IPS-18a (cell line): ENCODE measurements around the gene ATRN.

Experiments used
- H3K27ac ChIP-seq: one replicate; pipeline ENCODE4 v1.5.1; 2013; ENCODE audit warnings: low read length
- H3K27me3 ChIP-seq: one replicate; pipeline ENCODE4 v1.6.1; 2013; ENCODE audit warnings: mild to moderate bottlenecking, low read length; ENCODE audit not compliant: control insufficient read depth, insufficient read depth
- H3K36me3 ChIP-seq: one replicate; pipeline ENCODE4 v1.6.1; 2013; ENCODE audit warnings: low read depth, low read length; ENCODE audit not compliant: control insufficient read depth
- H3K4me1 ChIP-seq: one replicate; pipeline ENCODE4 v1.6.1; 2013; ENCODE audit warnings: low read depth, low read length; ENCODE audit not compliant: control insufficient read depth
- H3K4me3 ChIP-seq: one replicate; pipeline ENCODE4 v1.5.1; 2013; ENCODE audit warnings: low read length
- H3K9ac ChIP-seq: one replicate; pipeline ENCODE4 v1.6.1; 2013; ENCODE audit warnings: mild to moderate bottlenecking, low read length, moderate library complexity
- H3K9me3 ChIP-seq: one replicate; pipeline ENCODE4 v1.6.1; 2013; ENCODE audit warnings: low read depth, low read length; ENCODE audit not compliant: control insufficient read depth

Gene ATRN

GRCh38 chr20:3557237-3557785, 86.5 kb downstream of the ATRN start:
- Histone ChIP-seq H3K4me1 (no peaks in the 10 kb centered on the region), H3K9ac (no peak overlapping the region), H3K9me3 (no peaks in the 10 kb centered on the region), H3K4me3 (no peak overlapping the region), H3K36me3 (no peaks in the 10 kb centered on the region), H3K27me3 (no peaks in the 10 kb centered on the region), H3K27ac (no peak overlapping the region)

- H3K4me1 ChIP-seq: no peaks in the 10 kb centered on the region
- H3K9me3 ChIP-seq: no peaks in the 10 kb centered on the region
- no peak overlapping the region for H3K9ac ChIP-seq
- no peaks in the 10 kb centered on the region for H3K27me3 ChIP-seq
- H3K36me3 ChIP-seq: no peaks in the 10 kb centered on the region
- no peak overlapping the region for H3K4me3 ChIP-seq
- no peak overlapping the region for H3K27ac ChIP-seq
These were observed 88.4 kb downstream of the ATRN start for GRCh38 chr20:3559231-3559630.

DNA sequence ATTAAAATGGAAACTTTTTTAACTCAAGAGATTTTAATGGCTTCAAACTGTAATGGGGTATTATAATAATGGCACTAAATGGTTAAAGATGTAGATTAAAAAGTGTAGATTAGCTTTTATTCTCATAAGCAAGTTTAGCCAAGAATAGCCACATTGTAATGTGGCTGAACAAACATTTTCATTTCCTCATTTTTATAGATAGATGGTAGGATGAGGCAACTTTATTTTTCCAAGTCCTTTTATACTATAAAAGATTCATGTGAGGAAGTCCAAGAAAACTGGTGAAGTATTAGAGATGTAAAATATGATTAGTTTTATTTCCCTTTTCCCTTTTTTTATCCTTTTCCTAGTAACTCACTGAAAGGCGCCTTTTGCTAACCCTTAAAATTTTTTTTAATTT, 88.8 kb downstream of the ATRN start:
- Histone ChIP-seq H3K27ac (no peak overlapping the region), H3K9me3 (no peaks in the 10 kb centered on the region), H3K4me3 (no peak overlapping the region), H3K9ac (no peak overlapping the region), H3K36me3 (no peaks in the 10 kb centered on the region), H3K27me3 (no peaks in the 10 kb centered on the region), H3K4me1 (no peaks in the 10 kb centered on the region)

GRCh38 chr20:3560162-3560561, 89.3 kb downstream of the ATRN start:
- H3K9ac ChIP-seq: no peak overlapping the region
- H3K27me3 ChIP-seq: no peaks in the 10 kb centered on the region
- H3K9me3 ChIP-seq: no peaks in the 10 kb centered on the region
- H3K4me1 ChIP-seq: no peaks in the 10 kb centered on the region
- no peak overlapping the region for H3K4me3 ChIP-seq
- no peak overlapping the region for H3K27ac ChIP-seq
- no peaks in the 10 kb centered on the region for H3K36me3 ChIP-seq

- Histone ChIP-seq H3K36me3 (no peaks in the 10 kb centered on the region), H3K27me3 (no peaks in the 10 kb centered on the region), H3K27ac (no peak overlapping the region), H3K9ac (no peak overlapping the region), H3K9me3 (no peaks in the 10 kb centered on the region), H3K4me1 (no peaks in the 10 kb centered on the region), H3K4me3 (no peak overlapping the region)
These were observed 89.8 kb downstream of the ATRN start for GRCh38 chr20:3560578-3560977.

GRCh38 chr20:3563133-3563532, 92.3 kb downstream of the ATRN start:
- no peaks in the 10 kb centered on the region for H3K4me1 ChIP-seq
- H3K4me3 ChIP-seq: no peak overlapping the region
- H3K27ac ChIP-seq: no peak overlapping the region
- no peak overlapping the region for H3K9ac ChIP-seq
- H3K9me3 ChIP-seq: no peaks in the 10 kb centered on the region
- no peaks in the 10 kb centered on the region for H3K27me3 ChIP-seq
- H3K36me3 ChIP-seq: no peaks in the 10 kb centered on the region

DNA sequence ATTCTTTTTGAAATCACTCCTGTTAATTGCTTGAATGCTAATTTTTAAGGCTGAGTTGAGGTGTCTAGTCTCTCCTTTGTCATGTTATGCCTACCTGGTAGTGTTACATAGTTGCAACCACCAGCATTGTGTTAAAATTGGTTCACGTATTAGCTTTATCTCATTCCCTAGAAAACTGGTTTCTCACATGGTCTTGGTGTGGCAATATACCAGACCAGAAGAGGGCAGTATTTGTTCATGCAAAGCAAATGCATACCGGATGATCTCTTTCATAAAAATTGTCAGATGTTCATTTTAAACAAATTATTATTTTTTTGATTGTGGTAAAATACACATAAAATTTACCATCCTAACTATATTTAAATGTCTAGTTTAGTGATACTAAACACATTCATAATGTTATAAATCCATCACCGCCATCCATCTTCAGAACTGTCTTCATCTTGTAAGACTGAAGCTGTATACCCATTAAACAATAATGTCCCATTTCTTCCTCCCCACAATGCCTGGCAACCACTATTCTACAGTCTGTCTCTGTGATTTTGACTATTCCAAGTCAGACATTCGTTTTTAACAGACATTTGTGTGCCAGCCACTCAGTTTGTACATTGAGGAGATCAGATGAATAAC, 92.8 kb downstream of the ATRN start:
- Histone ChIP-seq H3K27me3 (no peaks in the 10 kb centered on the region), H3K4me3 (no peak overlapping the region), H3K36me3 (no peaks in the 10 kb centered on the region), H3K27ac (no peak overlapping the region), H3K4me1 (no peaks in the 10 kb centered on the region), H3K9me3 (no peaks in the 10 kb centered on the region), H3K9ac (no peak overlapping the region)

GRCh38 chr20:3565851-3566250, 95.0 kb downstream of the ATRN start:
- H3K36me3 ChIP-seq: no peaks in the 10 kb centered on the region
- no peak overlapping the region for H3K27ac ChIP-seq
- H3K4me3 ChIP-seq: no peak overlapping the region

GRCh38 chr20:3572151-3572550, 101.3 kb downstream of the ATRN start:
- Histone ChIP-seq H3K4me3 (no peak overlapping the region), H3K9ac (no peak overlapping the region), H3K9me3 (no peaks in the 10 kb centered on the region), H3K27ac (no peak overlapping the region), H3K36me3 (peaks cover 4% of the 10 kb centered on the region), H3K27me3 (no peaks in the 10 kb centered on the region), H3K4me1 (no peaks in the 10 kb centered on the region)

More at GRCh38 chr20:3565851-3566250, 95.0 kb downstream of the ATRN start:
- Histone ChIP-seq H3K27me3 (no peaks in the 10 kb centered on the region), H3K9me3 (no peaks in the 10 kb centered on the region), H3K9ac (no peak overlapping the region), H3K4me1 (no peaks in the 10 kb centered on the region)

DNA sequence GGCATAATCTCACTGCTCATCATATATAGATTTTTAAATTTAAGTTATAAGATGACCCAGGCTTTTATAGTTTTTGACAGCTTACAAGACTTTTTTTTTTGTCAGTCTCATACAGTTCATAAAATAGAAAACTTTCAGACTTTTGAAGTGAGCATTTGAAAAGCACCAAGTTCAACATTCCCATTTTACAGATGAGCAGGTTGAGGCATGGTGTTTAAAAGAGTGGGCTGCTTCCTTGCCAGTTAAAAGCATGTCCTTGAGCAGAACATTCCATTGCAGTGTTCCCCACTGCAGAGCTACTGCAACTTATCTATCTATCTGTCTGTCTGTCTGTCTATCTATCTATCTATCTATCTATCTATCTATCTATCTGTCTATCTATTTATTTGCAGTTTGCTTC, 105.5 kb downstream of the ATRN start:
- Histone ChIP-seq H3K9me3 (no peaks in the 10 kb centered on the region), H3K4me1 (no peaks in the 10 kb centered on the region), H3K27me3 (no peaks in the 10 kb centered on the region), H3K27ac (no peak overlapping the region), H3K9ac (no peak overlapping the region), H3K4me3 (no peak overlapping the region), H3K36me3 (peaks cover 4% of the 10 kb centered on the region)

DNA sequence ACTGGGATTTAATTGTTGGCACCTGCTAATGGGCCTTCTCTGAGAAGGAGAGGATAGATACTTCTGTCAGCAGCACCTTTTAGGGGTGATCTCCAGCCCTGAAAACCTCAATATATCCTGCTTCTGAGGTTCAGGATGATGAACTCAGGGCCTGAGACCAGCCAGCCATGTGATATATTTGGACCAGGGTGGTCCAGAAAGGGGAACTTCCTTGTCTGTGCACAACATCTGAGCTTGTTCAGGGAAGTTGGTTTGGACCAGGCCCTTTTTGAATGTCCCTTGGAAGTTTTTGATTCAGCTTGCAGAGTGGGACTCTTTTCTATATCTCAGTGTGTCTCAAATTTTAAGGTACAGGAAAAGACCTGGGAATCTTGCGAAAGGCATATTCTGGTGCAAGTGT, 106.5 kb downstream of the ATRN start:
- no peaks in the 10 kb centered on the region for H3K27me3 ChIP-seq
- no peaks in the 10 kb centered on the region for H3K9me3 ChIP-seq
- peaks cover 4% of the 10 kb centered on the region for H3K36me3 ChIP-seq
- no peak overlapping the region for H3K27ac ChIP-seq
- no peaks in the 10 kb centered on the region for H3K4me1 ChIP-seq
- no peak overlapping the region for H3K9ac ChIP-seq
- no peak overlapping the region for H3K4me3 ChIP-seq

DNA sequence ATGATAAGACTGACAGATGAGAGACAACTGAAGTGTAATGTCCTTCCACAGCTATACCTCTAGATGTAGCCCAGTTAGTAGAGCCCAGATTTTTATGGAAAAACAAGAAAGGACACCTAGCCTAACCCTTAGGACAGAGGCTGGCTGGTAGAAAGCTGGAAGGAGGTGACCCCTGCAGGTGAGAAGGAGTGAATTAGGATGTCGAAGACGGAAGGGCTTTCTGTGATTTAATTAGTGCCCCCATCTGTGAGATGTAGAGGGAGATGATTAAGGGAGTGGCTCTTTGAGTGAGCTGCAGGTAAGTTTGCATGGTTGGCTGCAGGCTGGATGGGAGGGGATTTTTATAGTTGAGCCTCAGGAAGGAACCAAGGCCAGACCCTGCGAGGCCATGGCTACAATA, 109.6 kb downstream of the ATRN start:
- peaks cover 11% of the 10 kb centered on the region for H3K36me3 ChIP-seq
- no peaks in the 10 kb centered on the region for H3K27me3 ChIP-seq
- H3K4me1 ChIP-seq: no peaks in the 10 kb centered on the region
- no peak overlapping the region for H3K27ac ChIP-seq
- H3K4me3 ChIP-seq: no peak overlapping the region
- no peak overlapping the region for H3K9ac ChIP-seq
- H3K9me3 ChIP-seq: no peaks in the 10 kb centered on the region
